ENCODE data around the gene GUCY2F.

The GUCY2F gene

GRCh38 chrX:109487640-109488039 lies 5.8 kb upstream of the GUCY2F start:
- H3K4me3 ChIP-seq (ENCODE audit: low read length), result no peak overlapping the region
- TF ChIP-seq, protein P1, sequence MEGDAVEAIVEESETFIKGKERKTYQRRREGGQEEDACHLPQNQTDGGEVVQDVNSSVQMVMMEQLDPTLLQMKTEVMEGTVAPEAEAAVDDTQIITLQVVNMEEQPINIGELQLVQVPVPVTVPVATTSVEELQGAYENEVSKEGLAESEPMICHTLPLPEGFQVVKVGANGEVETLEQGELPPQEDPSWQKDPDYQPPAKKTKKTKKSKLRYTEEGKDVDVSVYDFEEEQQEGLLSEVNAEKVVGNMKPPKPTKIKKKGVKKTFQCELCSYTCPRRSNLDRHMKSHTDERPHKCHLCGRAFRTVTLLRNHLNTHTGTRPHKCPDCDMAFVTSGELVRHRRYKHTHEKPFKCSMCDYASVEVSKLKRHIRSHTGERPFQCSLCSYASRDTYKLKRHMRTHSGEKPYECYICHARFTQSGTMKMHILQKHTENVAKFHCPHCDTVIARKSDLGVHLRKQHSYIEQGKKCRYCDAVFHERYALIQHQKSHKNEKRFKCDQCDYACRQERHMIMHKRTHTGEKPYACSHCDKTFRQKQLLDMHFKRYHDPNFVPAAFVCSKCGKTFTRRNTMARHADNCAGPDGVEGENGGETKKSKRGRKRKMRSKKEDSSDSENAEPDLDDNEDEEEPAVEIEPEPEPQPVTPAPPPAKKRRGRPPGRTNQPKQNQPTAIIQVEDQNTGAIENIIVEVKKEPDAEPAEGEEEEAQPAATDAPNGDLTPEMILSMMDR (IDR thresholded peaks at IDR 0.05; ENCODE audit: insufficient read depth, low read depth, low read length, missing control alignments), result no peak
- no peak for DNase-seq (ENCODE audit: low read depth)

DNA sequence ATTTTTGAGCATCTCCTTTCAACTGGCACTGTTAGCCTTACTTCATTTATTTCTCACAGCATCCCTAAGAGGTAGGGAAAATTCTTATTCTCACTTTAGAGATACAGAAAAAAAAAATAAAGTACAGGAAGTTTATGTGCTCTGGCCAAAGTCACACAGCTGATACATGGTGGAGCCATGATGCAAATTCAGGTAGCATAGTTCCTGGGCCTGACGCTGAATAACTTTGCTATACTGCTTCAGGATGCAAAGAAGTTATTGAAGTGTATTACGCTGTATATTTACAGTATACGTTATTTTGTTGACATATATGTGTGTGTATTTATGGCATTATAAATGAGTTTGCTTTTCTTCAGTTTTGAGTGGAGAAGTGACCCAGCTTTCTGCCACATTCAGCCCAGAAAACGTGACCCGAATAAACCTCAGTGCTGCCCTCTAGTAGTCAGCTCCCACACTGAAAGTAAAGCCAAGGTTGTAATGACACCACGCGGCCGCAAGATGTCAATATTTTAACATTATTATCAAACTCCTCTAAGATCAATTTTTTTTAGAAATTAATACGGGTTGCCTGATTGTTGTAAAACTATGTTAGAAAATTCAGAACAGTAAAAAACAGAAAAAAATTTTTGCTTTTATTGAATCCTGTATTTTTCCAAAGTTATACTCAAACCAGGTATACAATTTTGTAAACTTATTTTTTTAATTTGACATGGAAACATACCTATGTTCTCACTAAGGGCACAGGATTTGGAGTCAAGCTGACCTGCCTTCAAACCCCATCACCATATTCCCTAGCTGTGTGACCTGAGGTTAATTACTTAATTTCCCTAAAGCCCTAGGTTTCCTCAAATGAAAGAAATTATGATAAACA lies 3.8 kb upstream of the GUCY2F start:
- TF ChIP-seq, protein P1 (IDR thresholded peaks at IDR 0.05; ENCODE audit: insufficient read depth, low read depth, low read length, missing control alignments), result peak; percentile 80
- DNase-seq (ENCODE audit: low read depth), result peak; percentile 58
- H3K4me3 ChIP-seq (ENCODE audit: low read length), result no peak overlapping the region

- TF ChIP-seq, protein P1 (IDR thresholded peaks at IDR 0.05; ENCODE audit: insufficient read depth, low read depth, low read length, missing control alignments), result no peak
- peak; percentile 59 for DNase-seq (ENCODE audit: low read depth)
- no peak overlapping the region for H3K4me3 ChIP-seq (ENCODE audit: low read length)
These were observed 3.0 kb upstream of the GUCY2F start for GRCh38 chrX:109484886-109485285.

DNA sequence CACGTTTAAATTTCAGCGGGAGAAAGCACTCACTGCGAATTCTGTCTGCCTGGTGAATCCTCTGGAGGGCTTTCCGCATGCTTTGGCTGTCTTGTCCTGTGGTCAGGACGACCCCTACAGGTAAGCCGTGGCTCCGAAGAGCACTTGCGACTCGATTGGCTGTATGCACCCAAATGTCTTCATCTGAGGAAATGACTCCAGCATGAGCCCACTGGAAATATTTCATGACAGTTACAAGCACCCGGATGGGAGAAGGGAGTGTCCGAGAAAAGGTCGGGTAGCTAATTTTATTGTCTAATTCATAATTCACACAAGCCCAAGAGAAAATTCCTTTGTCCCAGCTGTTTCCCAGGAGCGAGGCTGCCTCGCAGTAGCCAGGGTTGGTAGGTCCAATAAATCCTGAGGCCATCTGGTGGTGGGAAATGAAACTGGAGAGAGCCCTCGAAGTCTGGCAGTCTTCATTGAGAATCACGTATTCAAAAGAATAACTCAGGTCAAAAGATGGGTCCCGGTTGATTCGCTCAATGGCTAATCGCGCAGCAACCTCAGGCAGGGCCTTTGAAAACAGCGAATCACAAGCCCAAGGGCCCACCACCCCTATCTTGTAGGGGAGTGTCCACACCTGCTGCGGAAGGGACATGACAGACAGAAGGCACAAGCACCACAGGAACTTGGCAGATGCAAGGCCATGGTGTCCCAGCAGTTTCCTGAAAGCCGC lies 6.6 kb downstream of the GUCY2F start:
- H3K4me3 ChIP-seq (ENCODE audit: low read length), result peak overlapping the region; percentile 10
- TF ChIP-seq, protein P1 (IDR thresholded peaks at IDR 0.05; ENCODE audit: insufficient read depth, low read depth, low read length, missing control alignments), result peak; percentile 58
- DNase-seq (ENCODE audit: low read depth), result peak; percentile 45

DNA sequence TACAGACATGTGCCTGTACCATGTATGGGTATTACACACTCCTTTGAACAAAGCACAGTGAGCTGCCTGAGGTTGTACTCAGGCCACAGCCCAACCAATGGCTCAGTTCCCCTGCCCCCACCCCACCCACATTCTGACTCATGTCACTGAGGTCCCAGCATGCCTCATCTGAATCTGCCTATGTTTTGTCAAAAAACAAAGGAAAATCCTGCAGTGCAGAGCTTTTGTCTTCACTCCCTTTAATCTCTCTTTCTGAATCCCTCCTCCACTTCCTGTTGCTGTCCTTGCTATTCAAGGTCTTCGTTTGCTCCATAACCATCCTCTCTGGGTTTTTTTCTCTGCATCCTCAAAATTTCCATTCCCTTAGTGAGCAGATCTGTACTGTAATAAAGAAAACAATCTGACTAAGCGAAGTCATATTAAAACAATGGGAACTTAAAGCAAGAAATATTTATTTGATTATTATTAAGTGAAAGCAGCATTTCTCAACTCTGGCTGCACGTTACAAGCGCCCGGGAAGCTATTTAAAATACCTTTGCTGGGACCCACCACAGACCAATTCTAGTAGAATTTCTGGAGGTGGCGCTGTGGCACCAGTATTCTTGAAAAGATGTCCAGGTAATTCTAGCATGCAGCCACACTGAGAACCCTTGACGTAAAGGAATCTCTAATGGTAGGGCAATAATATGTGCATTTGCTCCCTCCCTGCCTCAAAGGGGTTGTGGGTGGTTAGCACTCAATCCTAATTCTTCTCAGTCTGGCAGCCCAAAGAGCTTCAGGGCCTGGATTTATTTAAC lies 8.7 kb downstream of the GUCY2F start:
- TF ChIP-seq, protein P1 (IDR thresholded peaks at IDR 0.05; ENCODE audit: insufficient read depth, low read depth, low read length, missing control alignments), result peak; percentile 19
- H3K4me3 ChIP-seq (ENCODE audit: low read length), result no peak overlapping the region
- peak; percentile 66 for DNase-seq (ENCODE audit: low read depth)

DNA sequence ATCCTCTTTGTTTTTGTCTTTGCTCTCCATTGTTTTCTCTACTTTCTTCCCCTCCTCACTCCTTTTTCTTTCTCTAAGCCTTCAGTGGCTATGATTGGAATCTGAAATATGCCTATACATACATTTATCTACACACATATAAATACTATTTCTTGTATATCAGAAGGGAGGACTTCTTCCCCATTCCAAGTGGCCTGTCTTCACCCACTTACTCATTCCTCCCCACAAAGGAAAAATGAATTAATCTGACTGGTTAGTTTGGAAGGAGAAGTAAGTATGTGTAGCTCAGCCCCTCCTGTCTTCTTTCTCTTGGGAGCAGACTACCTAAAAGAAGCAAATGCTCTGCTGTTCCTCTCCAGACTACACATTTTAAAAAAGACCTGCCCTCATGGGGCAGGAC lies 17.7 kb downstream of the GUCY2F start:
- no peak overlapping the region for H3K4me3 ChIP-seq (ENCODE audit: low read length)
- DNase-seq (ENCODE audit: low read depth), result no peak
- TF ChIP-seq, protein P1 (IDR thresholded peaks at IDR 0.05; ENCODE audit: insufficient read depth, low read depth, low read length, missing control alignments), result no peak

Measured in epithelial cell of esophagus (primary cell).